HG03378 (cell line): Measurements from ENCODE around the gene VTI1B.
"Not testable (repeated sequence)": the region's sequence is repeated elsewhere in the genome, so short reads cannot be mapped to it uniquely, and the experiment has no call there.

Source experiments
- ATAC-seq: cut with Tn5 transposase; IDR thresholded peaks from one replicate; pipeline ENCODE4 v1.9.1; 2021; ENCODE audit warnings: mild to moderate bottlenecking, moderate library complexity; ENCODE audit not compliant: unreplicated experiment

The VTI1B gene

GRCh38 chr14:67633451-67634147 is 40.8 kb downstream of the VTI1B start:
- ATAC-seq = no peak

GRCh38 chr14:67630938-67631337 is 43.5 kb downstream of the VTI1B start:
- ATAC-seq = no peak

GRCh38 chr14:67630186-67630585 is 44.2 kb downstream of the VTI1B start:
- no peak for ATAC-seq

GRCh38 chr14:67627519-67627918 is 46.9 kb downstream of the VTI1B start:
- ATAC-seq = no peak

- ATAC-seq = not testable (repeated sequence)
Measured at GRCh38 chr14:67626131-67626530, 48.3 kb downstream of the VTI1B start.

GRCh38 chr14:67623114-67623513 is 51.3 kb downstream of the VTI1B start:
- ATAC-seq = no peak

- ATAC-seq = no peak
Measured at GRCh38 chr14:67622675-67623074, 51.8 kb downstream of the VTI1B start.

GRCh38 chr14:67620217-67620785 is 54.1 kb downstream of the VTI1B start:
- ATAC-seq = no peak

- ATAC-seq = peak; percentile 81
Measured at GRCh38 chr14:67619446-67620216, 54.8 kb downstream of the VTI1B start, which contains the start of gene ARG2. ARG2 (plus strand) TSS chr14:67619920; CDS start chr14:67619978, 58 bp downstream.

- no peak for ATAC-seq
Measured at GRCh38 chr14:67618617-67619063, 55.8 kb downstream of the VTI1B start.

GRCh38 chr14:67610491-67610890 is 63.9 kb downstream of the VTI1B start:
- no peak for ATAC-seq

- no peak for ATAC-seq
Measured at GRCh38 chr14:67609642-67610310, 64.7 kb downstream of the VTI1B start.

GRCh38 chr14:67607646-67608045 is 66.8 kb downstream of the VTI1B start:
- ATAC-seq = no peak

GRCh38 chr14:67602995-67603545 is 71.4 kb downstream of the VTI1B start:
- peak; percentile 70 for ATAC-seq

GRCh38 chr14:67602076-67602475 is 72.4 kb downstream of the VTI1B start:
- ATAC-seq = no peak

GRCh38 chr14:67600562-67600974 is 73.9 kb downstream of the VTI1B start:
- not testable (repeated sequence) for ATAC-seq

GRCh38 chr14:67599698-67600561 is 74.5 kb downstream of the VTI1B start, which contains the start of gene PIGH:
PIGH (minus strand) TSS chr14:67600268; CDS start chr14:67600203, 65 bp downstream.
- ATAC-seq = peak; percentile 71
